Measurements from ENCODE around the gene UTS2. TPM values are rescaled to one million over a fixed set of nuclear protein-coding genes. Genes with fewer than 3 reads are reported as not detected.

Gene UTS2
- total and polyA plus RNA-seq, 2 of the 8 experiments (the other 6 are each of a cell fraction or from before 2014, with no cell fraction given): not detected

DNA sequence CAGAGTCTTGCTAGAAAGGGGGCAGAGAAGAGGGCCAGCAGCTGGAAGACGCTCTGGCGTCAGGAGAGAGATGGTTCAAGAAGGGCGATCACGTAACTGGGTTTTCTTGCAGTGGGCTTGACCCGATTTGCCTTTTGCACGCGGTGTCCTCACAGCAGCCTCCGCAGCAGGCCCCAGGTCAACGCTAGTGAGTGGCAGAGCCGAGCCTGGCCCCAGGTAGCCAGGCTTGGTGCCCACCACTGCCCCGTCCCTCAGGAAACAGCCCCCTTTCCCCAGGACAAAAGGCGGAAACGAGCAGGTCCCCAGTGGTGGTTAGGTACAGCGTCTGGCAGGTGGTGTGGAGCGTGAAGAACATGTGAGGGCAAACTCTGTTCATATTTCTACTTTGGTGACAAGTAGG lies 8.6 kb upstream of the UTS2 start:
- 93% methylated on average over 15 of the region's 15 CpGs; no CpG with 5 or more reads in 1 of the 2 experiments for WGBS, 2 experiments (ENCODE audit: extremely low coverage in 1 of 2, insufficient coverage in 1 of 2, insufficient read length in 1 of 2, insufficient replicate concordance in 2 of 2, low coverage in 1 of 2, low lambda C conversion rate in 2 of 2, missing lambda C conversion rate in 1 of 2)
- FAIRE-seq: no peak
- TF ChIP-seq, protein P1, sequence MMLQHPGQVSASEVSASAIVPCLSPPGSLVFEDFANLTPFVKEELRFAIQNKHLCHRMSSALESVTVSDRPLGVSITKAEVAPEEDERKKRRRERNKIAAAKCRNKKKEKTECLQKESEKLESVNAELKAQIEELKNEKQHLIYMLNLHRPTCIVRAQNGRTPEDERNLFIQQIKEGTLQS (IDR thresholded peaks at IDR 0.05; ENCODE audit: insufficient read depth, low read depth, low read length): no peak
- TF ChIP-seq POLR2AphosphoS5 (IDR thresholded peaks at IDR 0.05; ENCODE audit: low read depth, low read length) (no peak), CBX5 (IDR thresholded peaks at IDR 0.05; ENCODE audit: low read depth, low read length) (no peak), HDAC2 (IDR thresholded peaks at IDR 0.05; ENCODE audit: borderline replicate concordance in 1 of 2, low read depth in 2 of 2, low read length in 2 of 2) (no peak), SP4 (IDR thresholded peaks at IDR 0.05; ENCODE audit: low read length) (no peak), SP1 (IDR thresholded peaks at IDR 0.05; ENCODE audit: low read depth, low read length) (no peak), SRF (IDR thresholded peaks at IDR 0.05; ENCODE audit: low read depth, low read length) (no peak), MAFK (IDR thresholded peaks at IDR 0.05; ENCODE audit: low read depth, low read length) (no peak), CREB1 (IDR thresholded peaks at IDR 0.05) (no peak), RFX5 (IDR thresholded peaks at IDR 0.05; ENCODE audit: borderline replicate concordance, low read depth, low read length) (no peak), ZNF274 (IDR thresholded peaks at IDR 0.05; ENCODE audit: borderline replicate concordance, extremely low read depth, low read length) (no peak), JUN (IDR thresholded peaks at IDR 0.05; ENCODE audit: low read depth, low read length) (no peak)

More for the DNA sequence above, 8.6 kb upstream of the UTS2 start:
- POLR2A ChIA-PET (ENCODE audit: partially characterized antibody): no interaction called here
- Histone ChIP-seq H3K27ac (ENCODE audit: low read depth, low read length) (no peak overlapping the region), H3K4me1 (replicated peaks in 1 of 4; ENCODE audit: control insufficient read depth in 3 of 4, insufficient read depth in 4 of 4, low read length in 3 of 4) (no peaks in the 10 kb centered on the region), H2BK120ac (replicated peaks; ENCODE audit: low read depth, low read length) (no peak overlapping the region), H2AK5ac (ENCODE audit: low read depth, low read length) (no peak overlapping the region), H3K4me3 (ENCODE audit: extremely low read depth in 1 of 4, insufficient read depth in 2 of 4, low read depth in 3 of 4, low read length in 4 of 4) (no peak overlapping the region), H3K14ac (ENCODE audit: insufficient read length) (no peak overlapping the region), H3K4ac (replicated peaks; ENCODE audit: insufficient read length, low read depth, low read length) (no peak overlapping the region), H2AFZ (ENCODE audit: low read length) (no peak overlapping the region), H4K20me1 (replicated peaks in 1 of 2; ENCODE audit: control insufficient read depth in 1 of 2, insufficient read depth in 2 of 2, low read length in 2 of 2) (no peaks in the 10 kb centered on the region), H3K79me2 (ENCODE audit: control insufficient read depth in 1 of 2, insufficient read depth in 2 of 2, low read length in 2 of 2) (no peaks in the 10 kb centered on the region), H3K9me3 (ENCODE audit: insufficient read depth in 2 of 2, low read depth in 1 of 2, low read length in 1 of 2) (no peaks in the 10 kb centered on the region), H3K18ac (ENCODE audit: extremely low read depth, low read length) (no peak overlapping the region), H2BK20ac (ENCODE audit: low read length) (no peak overlapping the region), H3K4me2 (ENCODE audit: insufficient read depth in 1 of 2, low read depth in 2 of 2, low read length in 2 of 2) (no peak overlapping the region), H3K79me1 (ENCODE audit: low read depth, low read length) (no peaks in the 10 kb centered on the region), H4K5ac (ENCODE audit: insufficient read length, low read depth, low read length) (no peak overlapping the region), H4K8ac (ENCODE audit: extremely low read depth, insufficient read depth, low read length) (no peak overlapping the region; the same call in 1 of the 2 replicates), H2BK5ac (ENCODE audit: low read depth, low read length) (no peak overlapping the region), H2BK12ac (ENCODE audit: low read depth, low read length) (no peak overlapping the region), H2BK15ac (ENCODE audit: low read length) (no peak overlapping the region), H3K9ac (replicated peaks in 1 of 4; ENCODE audit: extremely low read depth in 1 of 4, low read depth in 3 of 4, low read length in 3 of 4) (no peak overlapping the region), H3K23ac (ENCODE audit: insufficient read length) (no peak overlapping the region), H3K36me3 (ENCODE audit: control insufficient read depth in 2 of 4, insufficient read depth in 4 of 4, low read length in 3 of 4) (no peaks in the 10 kb centered on the region), H3K56ac (replicated peaks; ENCODE audit: insufficient read length, low read depth, low read length) (no peak overlapping the region), H3K27me3 (replicated peaks in 1 of 4; ENCODE audit: control insufficient read depth in 3 of 4, extremely low read depth in 1 of 4, insufficient read depth in 3 of 4, low read length in 3 of 4) (no peaks in the 10 kb centered on the region), H4K91ac (replicated peaks; ENCODE audit: insufficient read length, low read length) (no peak overlapping the region), H3K23me2 (ENCODE audit: low read depth, low read length) (no peaks in the 10 kb centered on the region)
- no peak for DNase-seq (ENCODE audit: low read depth in 1 of 2, low spot score in 2 of 2)
- CTCF ChIA-PET (ENCODE audit: partially characterized antibody): no interaction called here
